ENCODE measurements around the gene OR56B1.
A peak's percentile ranks its signal among the peaks of the same experiment; 100 is the strongest.
"Not testable (repeated sequence)": the region's sequence is repeated elsewhere in the genome, so short reads cannot be mapped to it uniquely, and the experiment has no call there.

The OR56B1 gene

GRCh38 chr11:5703741-5704536 lies 32.3 kb upstream of the OR56B1 start:
- TF ChIP-seq CTCF (IDR thresholded peaks at IDR 0.05; ENCODE audit: low read depth, low read length, missing control alignments): no peak
- in situ Hi-C loops (cut with HindIII; ENCODE audit: low sequenced_read_pairs): no loop called here
- no peak for DNase-seq (ENCODE audit: low read depth)
- no peak overlapping the region for H3K4me3 ChIP-seq (ENCODE audit: low read depth, low read length)

GRCh38 chr11:5705688-5706087 lies 30.6 kb upstream of the OR56B1 start:
- in situ Hi-C loops (cut with HindIII; ENCODE audit: low sequenced_read_pairs): no loop called here
- no peak for DNase-seq (ENCODE audit: low read depth)

GRCh38 chr11:5712507-5712906 lies 23.7 kb upstream of the OR56B1 start:
- peak; percentile 33 for TF ChIP-seq CTCF (IDR thresholded peaks at IDR 0.05; ENCODE audit: low read depth, low read length, missing control alignments)
- no peak for DNase-seq (ENCODE audit: low read depth)
- H3K4me3 ChIP-seq (ENCODE audit: low read depth, low read length): no peak overlapping the region
- in situ Hi-C loops (cut with HindIII; ENCODE audit: low sequenced_read_pairs): no loop called here

More at GRCh38 chr11:5705688-5706087, 30.6 kb upstream of the OR56B1 start:
- TF ChIP-seq CTCF (IDR thresholded peaks at IDR 0.05; ENCODE audit: low read depth, low read length, missing control alignments): no peak
- no peak overlapping the region for H3K4me3 ChIP-seq (ENCODE audit: low read depth, low read length)

- TF ChIP-seq CTCF (IDR thresholded peaks at IDR 0.05; ENCODE audit: low read depth, low read length, missing control alignments): no peak
- H3K4me3 ChIP-seq (ENCODE audit: low read depth, low read length): no peak overlapping the region
- peak; percentile 37 for DNase-seq (ENCODE audit: low read depth)
- in situ Hi-C loops (cut with HindIII; ENCODE audit: low sequenced_read_pairs): no loop called here
These were observed 22.6 kb upstream of the OR56B1 start for GRCh38 chr11:5713695-5714094.

- in situ Hi-C loops (cut with HindIII; ENCODE audit: low sequenced_read_pairs); DNase-seq (ENCODE audit: low read depth); H3K4me3 ChIP-seq (ENCODE audit: low read depth, low read length): not testable (repeated sequence)
These were observed 19.7 kb upstream of the OR56B1 start for GRCh38 chr11:5716518-5716917.

GRCh38 chr11:5719703-5720495 lies 16.3 kb upstream of the OR56B1 start:
- no peak overlapping the region for H3K4me3 ChIP-seq (ENCODE audit: low read depth, low read length)
- DNase-seq (ENCODE audit: low read depth): no peak
- TF ChIP-seq CTCF (IDR thresholded peaks at IDR 0.05; ENCODE audit: low read depth, low read length, missing control alignments): no peak
- in situ Hi-C loops (cut with HindIII; ENCODE audit: low sequenced_read_pairs): no loop called here

- in situ Hi-C loops (cut with HindIII; ENCODE audit: low sequenced_read_pairs): no loop called here
- TF ChIP-seq CTCF (IDR thresholded peaks at IDR 0.05; ENCODE audit: low read depth, low read length, missing control alignments): no peak
- H3K4me3 ChIP-seq (ENCODE audit: low read depth, low read length): no peak overlapping the region
- DNase-seq (ENCODE audit: low read depth): no peak
These were observed 13.6 kb upstream of the OR56B1 start for GRCh38 chr11:5722622-5723021.
